ENCODE measurements around the gene FOXC1.

FOXC1 gene

DNA sequence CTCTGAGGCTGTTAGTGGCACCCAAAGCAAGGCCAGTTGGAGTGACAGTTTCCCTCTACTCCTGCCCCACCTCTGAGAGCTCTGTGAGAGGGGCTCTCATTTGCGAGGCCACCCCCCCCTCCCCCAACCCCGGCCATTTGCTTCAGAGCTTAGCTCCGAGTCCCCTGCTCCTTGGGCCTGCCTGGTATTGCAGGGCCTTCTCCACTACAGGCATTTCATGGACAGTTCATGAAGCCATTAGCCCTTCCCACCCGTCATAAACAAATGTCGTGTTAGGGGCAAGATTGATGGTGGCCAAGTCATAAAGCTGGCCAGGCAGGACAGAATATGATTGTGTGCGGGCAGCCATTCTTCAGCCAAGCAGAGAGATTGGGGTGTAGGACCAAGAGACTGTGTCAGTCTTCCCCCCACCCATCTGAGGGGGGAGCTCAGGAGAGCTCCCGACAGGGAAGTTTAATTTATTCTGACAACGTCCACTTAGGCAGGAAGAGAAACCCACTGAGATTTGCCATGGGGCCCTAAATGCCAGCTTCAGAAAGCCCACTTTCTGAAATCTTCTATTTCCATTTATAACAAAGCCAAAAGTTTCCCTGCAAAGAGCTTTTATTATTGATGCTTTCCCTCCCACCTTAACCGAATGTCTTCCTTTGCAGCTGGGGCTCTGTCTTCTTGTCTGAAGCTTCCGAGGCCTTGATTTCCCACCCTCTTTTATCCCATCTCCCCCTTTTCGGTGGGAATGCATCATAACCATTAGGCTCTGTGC is 7.2 kb downstream of the FOXC1 start:
- TF ChIP-seq GATA2 (IDR thresholded peaks at IDR 0.05; ENCODE audit: low read depth, low read length) (no peak), GATA3 (IDR thresholded peaks at IDR 0.05; ENCODE audit: low read depth, low read length) (no peak)

DNA sequence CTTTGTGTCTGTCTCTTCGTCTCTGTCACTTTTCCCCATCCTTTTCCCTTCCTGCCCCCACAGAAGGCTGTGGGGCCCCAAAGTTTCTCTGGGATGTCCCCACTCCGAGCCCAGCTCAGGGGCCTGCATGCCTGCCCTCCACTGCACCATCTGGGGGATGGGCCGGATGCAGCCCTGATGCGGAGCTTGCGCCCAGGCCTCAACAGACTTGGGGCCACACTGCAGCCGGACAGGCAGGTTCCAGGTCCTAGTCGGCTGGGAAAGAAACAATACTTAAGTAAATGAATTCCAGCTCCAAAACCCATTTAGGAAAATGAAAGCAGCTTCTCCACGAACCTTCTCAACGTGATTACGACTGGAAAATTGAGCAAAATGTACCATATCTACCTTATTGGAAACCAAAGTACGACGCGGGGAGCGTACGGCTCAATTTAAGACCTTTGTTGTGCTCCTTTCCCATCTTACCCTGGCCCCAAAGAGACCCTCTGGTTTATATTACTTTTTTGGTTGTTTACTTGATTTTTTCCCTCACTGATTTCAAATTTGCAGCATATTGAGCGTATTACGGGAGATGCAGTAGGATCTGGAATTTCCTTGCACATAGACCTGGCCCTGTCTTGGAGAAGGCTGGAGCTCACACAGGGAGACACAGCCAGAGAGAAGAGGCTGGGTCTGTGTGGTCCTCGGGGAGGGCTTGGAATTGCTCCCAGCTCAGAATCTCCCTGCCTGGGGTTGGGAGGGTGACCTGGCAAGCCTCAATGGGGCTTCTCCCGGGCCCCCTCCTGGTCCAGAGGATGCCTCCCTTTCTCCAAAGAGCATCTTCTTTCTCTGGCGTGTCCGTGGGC is 8.0 kb downstream of the FOXC1 start:
- TF ChIP-seq GATA2 (IDR thresholded peaks at IDR 0.05; ENCODE audit: low read depth, low read length): no peak
- TF ChIP-seq GATA3 (IDR thresholded peaks at IDR 0.05; ENCODE audit: low read depth, low read length): no peak

DNA sequence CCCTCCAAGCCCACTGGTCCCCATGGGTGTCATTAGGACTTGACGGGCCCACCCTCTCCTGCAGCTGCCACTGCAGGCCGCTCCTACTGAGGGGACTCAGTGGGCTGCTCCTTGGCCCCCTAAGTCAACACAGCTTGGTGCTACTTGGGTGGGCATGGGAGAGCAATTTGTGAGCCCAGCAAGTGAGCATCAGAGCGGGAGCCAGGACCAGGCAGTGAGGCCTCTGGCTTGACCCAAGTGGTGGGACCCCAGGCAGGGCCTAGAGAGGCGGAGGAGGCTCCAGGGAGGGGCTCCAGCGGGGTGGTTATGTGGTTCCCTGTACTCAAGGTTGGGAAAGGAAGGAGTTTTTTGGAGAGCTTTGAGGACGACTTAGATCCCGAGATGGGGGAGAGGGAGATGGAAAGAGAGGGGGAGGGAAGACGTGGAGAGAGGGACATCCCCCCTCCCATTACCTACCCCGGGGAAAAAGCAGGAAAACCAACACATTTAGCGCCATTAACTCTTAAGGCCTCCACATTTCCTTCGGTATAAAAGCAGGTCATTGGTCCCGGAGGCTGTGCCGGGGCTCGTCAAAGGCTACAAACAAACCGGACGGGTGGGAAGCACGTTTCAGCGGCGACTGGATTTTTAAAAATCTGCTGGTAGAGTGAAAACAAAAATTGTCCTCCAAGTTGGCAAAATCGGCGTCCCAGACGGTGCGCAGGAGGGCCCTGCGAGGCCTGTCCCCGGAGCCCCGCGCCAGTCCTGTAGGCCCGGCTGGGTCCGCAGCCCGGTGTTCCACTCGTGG is 8.8 kb downstream of the FOXC1 start:
- no peak for TF ChIP-seq GATA3 (IDR thresholded peaks at IDR 0.05; ENCODE audit: low read depth, low read length)
- no peak for TF ChIP-seq GATA2 (IDR thresholded peaks at IDR 0.05; ENCODE audit: low read depth, low read length)

DNA sequence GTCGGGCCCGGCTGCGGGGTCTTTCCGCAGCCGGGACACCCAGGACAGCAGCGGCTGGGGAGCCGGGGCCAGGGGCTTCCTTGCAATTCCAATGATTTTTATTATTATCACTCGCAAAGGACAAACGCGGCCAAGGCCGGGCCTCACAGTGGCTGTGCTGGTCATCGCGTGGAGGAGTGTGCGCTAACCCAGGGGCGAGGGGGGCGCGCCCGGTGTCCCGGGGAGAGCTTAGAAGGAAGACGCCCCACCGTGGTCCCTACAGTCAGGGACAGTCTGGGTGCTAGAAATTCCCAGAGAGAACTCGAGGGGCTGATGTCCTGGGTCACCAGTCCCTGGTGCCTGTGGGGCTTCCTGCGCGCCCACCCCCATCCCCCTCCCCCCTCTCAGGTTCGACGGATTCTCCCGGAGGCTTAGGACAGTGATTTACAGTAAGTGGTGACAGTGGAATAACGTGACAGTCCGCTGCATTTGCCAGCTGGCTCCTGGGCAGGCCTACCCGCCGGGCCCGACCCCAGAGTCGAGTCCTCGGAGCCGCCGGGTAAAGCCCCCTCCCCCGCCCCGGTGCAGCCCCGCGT is 9.5 kb downstream of the FOXC1 start:
- TF ChIP-seq GATA2 (IDR thresholded peaks at IDR 0.05; ENCODE audit: low read depth, low read length) (no peak), GATA3 (IDR thresholded peaks at IDR 0.05; ENCODE audit: low read depth, low read length) (no peak)

DNA sequence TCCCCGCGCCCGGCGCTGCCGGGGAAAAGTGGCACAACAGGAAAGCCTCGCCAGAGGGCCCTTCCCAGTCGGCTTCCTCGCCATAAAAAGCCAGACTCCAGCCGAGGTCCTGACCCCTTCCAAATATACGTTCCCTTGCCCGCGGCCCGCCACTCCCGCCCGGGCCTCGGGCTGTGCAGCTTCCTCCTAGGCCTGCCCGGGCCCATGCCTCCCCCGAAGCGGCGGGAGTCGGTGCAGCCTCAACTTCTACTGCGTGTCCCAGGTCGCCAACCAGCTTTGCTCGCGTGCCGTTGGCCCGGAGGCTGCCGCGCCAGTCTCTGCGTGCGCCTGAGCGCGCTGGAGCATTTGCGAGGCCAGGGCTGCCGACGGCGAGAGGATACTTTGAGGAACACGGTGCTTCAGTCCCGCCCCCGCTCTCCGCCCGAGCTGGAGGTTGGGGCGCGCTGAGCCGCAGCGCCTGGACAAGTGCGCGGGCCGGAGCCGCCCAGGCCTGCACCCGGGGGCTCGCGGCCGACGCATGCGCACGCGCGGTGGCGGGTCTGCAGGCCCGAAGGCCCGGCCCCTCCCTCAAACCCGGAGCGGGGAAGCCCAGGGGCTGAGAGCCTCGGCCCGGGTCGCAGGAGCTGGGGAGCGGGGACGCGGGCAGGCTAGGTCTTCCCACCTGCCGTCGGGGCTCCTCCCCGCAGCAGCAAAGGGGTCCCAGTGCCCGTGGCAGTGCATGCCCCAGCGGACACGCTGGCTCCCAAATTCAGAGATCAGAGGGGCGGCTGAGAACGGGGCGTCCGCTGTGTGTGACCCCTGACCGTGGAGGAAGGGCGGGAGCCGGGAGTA is 10.2 kb downstream of the FOXC1 start:
- TF ChIP-seq GATA3 (IDR thresholded peaks at IDR 0.05; ENCODE audit: low read depth, low read length) (no peak), GATA2 (IDR thresholded peaks at IDR 0.05; ENCODE audit: low read depth, low read length) (no peak)

DNA sequence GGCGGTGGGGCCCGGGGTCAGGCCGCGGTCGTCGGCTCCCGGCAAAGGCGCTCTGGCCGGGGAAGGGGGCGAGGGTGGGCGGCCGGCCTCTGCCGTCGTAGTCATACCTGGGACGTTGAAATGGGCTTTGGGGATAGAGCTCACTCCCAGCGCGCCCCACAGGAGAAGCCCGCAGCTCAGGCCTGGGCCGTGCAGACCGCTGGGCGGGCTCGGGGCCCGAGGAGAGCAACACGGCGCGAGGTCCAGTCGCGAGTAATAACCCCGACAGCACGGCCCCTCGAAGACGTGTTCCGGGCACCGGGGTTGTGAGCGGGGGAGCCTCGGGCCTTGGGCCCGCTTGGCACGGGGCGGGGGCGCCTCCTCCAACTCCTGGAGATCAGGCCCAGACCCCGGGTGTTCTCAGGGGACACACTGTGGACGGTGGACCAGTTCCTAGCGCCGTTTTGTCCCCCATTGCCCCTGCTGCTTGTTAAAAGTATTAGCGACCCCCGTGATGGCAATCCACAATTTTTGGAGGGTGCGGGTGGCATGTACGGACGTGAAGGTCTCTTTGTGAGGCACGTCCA is 10.9 kb downstream of the FOXC1 start:
- TF ChIP-seq GATA2 (IDR thresholded peaks at IDR 0.05; ENCODE audit: low read depth, low read length) (no peak), GATA3 (IDR thresholded peaks at IDR 0.05; ENCODE audit: low read depth, low read length) (no peak)

DNA sequence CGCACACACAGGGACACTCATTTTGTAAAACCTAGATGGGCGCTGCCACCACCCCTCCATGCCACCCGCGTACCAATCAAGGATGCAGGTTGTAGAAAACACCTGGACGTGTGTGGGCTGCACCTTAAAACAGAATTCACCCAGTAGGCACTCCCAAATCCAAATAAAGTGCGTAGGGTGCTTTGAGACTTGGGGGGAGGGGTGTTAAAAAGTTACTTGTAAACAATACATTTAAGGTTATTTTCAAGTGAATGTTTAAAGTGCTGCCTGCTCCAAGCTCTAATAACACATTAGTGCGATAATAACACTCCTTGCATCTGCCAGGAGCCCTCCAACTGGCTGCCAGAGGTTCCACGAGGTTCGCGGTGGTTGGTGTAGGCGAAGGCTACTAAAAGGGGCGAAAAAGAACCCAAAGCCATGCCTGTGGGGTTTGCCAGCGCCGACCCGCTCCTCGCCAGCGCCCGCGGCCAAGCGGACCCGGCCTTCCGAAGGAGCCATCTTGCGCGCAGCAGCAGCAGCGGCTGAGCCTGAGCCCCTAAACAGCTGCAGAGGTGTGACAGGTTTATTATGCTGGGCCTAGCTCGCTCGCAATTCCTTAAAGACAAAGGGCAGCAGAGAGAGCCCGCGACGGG is 11.5 kb downstream of the FOXC1 start:
- TF ChIP-seq GATA3 (IDR thresholded peaks at IDR 0.05; ENCODE audit: low read depth, low read length): no peak
- no peak for TF ChIP-seq GATA2 (IDR thresholded peaks at IDR 0.05; ENCODE audit: low read depth, low read length)

DNA sequence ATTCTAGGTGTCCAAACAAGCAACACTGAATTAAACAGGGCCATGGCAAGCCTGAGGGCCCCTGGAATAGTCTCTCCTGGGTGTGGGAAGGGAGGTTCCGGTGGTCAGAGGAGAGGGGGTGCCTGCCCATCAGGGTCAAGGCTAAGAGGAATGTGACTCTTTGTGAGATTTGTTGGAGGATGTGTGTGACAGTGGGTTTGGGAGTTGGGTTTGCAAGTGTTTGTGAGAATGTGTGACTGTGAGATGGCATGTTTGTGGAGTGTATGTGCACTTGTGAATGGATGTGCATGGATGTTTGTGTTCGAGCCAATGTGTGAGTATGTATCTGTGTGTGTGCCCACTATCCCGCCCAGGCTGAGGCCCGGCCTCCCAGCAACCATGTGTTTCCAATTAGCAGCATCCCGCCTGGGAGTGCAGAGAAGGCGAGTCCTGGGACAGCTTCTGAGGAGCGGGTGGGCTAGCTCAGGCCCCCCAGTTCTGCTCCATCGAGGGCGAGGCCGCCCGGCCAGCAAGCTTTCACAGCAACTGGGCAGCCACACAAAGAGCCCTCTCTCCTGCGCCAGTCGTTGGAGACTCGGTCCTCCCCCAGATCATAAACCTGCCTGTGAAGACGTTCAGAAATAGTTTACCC is 12.6 kb downstream of the FOXC1 start:
- TF ChIP-seq GATA2 (IDR thresholded peaks at IDR 0.05; ENCODE audit: low read depth, low read length): no peak
- no peak for TF ChIP-seq GATA3 (IDR thresholded peaks at IDR 0.05; ENCODE audit: low read depth, low read length)

DNA sequence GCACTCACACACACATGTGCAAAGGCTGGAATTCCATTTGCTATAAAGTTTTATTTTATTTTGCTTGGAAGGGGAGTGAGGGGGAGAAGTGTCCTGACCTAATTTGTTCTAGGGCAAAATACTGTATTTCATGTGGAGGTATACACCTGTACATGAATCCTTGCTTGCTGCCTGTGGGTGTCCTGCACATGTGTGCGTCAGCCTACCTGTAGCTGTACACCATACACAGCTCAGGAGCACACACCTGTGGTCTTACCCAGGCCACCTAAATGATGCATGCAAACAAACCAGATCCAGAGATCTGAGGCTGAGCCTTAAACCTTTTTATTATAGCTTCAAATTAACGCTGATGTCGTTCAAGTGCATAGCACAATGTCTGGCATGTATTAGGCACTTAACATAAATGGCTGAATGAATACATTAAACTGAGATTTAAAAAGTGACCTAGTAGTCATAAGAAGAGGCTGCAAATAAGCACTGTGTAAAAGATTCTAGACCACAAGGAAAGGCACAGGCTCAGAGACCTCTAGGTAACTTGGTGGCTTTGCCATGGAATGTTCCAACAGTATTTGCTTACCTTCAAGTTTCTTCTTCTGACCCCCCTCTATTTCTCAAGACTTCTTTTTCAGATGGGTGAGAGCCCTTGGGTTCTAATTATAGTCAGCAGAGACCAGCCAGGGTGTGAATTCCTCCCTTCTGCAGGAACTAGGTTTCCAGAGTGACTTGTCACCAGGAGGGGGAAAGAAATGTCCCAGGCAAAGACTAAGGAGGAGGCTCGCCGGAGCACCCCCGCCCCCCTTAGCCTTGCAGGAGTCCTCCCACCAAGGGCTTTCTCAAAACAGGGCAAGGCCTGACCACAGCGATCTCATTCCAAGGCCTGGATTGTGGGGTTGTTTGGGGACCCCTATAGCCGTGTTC is 13.4 kb downstream of the FOXC1 start:
- TF ChIP-seq GATA3 (IDR thresholded peaks at IDR 0.05; ENCODE audit: low read depth, low read length): no peak
- no peak for TF ChIP-seq GATA2 (IDR thresholded peaks at IDR 0.05; ENCODE audit: low read depth, low read length)

DNA sequence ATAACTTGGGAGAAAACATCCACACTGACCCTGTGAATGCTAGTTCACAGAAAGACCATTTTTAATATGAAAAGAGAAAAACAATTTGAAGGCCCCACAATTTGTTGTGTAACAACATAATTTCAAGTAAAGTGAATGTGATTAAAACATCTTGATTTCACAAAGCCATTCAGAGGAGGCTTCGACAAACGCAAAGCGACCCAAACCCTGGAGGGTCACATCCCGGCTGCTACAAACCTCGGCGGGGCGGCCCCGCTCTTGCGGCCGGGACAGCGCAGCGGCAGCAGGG is 14.0 kb downstream of the FOXC1 start:
- TF ChIP-seq GATA2 (IDR thresholded peaks at IDR 0.05; ENCODE audit: low read depth, low read length) (no peak), GATA3 (IDR thresholded peaks at IDR 0.05; ENCODE audit: low read depth, low read length) (no peak)

All from SH-SY5Y (cell line).